Endothelial cell of umbilical vein (primary cell): ENCODE results near the gene TEAD2. TPM values are rescaled to one million over a fixed set of nuclear protein-coding genes. Genes with fewer than 3 reads are reported as not detected.
A peak's percentile ranks its signal among the peaks of the same experiment; 100 is the strongest.

ENCODE experiments used
- BruUV-seq: library from RNA; stranded (reverse); fragments of 400-500 nt; replicated peaks from 2 replicates; lab custom pipeline; 2021; lab: Mats Ljungman, UMichigan
- CTCF ChIA-PET: fragments of 300-600, 350-600 bp; sonication (Branson Sonifier 250); formaldehyde crosslinking; loops from one replicate; lab custom pipeline; 2021; ENCODE audit warnings: antibody characterized with exemption, inconsistent platforms; lab: Charles Lee
- POLR2A ChIA-PET: fragments of 300-600, 350-600 bp; sonication (Branson Sonifier 250); formaldehyde crosslinking; loops from one replicate; lab custom pipeline; 2021; ENCODE audit warnings: antibody characterized with exemption, inconsistent platforms; lab: Charles Lee
- DNase-seq: peaks from one replicate; pipeline ENCODE4 v3.0.0-alpha.2; 2011; ENCODE audit warnings: low read depth, low spot score
- FAIRE-seq: peaks from 2 replicates; lab custom pipeline; 2011; peaks lifted over from hg19 to GRCh38; lab: Jason Lieb, UNC
- H2AFZ ChIP-seq: 2 replicates; pipeline ENCODE4 v1.6.0; 2012; ENCODE audit warnings: low read depth, low read length, control low read depth, inconsistent platforms
- H3K27ac ChIP-seq: 2 replicates; pipeline ENCODE4 v1.5.1; 2011; ENCODE audit warnings: low read depth, mild to moderate bottlenecking, control low read depth, low read length, moderate library complexity; ENCODE audit not compliant: insufficient read depth
- H3K27me3 ChIP-seq, 2 experiments: 2 replicates each; pipeline versions ENCODE4 v1.6.0 to v1.6.1; 2011; ENCODE audit warnings: low read length in 2 of 2, mixed read lengths in 1 of 2; ENCODE audit not compliant: control insufficient read depth in 2 of 2, insufficient read depth in 2 of 2
- H3K36me3 ChIP-seq, 2 experiments: 2 replicates in 1 of 2; 3 replicates in 1 of 2; pipeline ENCODE4 v1.5.1; 2011; ENCODE audit warnings: low read length in 2 of 2, mild to moderate bottlenecking in 1 of 2, moderate library complexity in 1 of 2; ENCODE audit not compliant: control insufficient read depth in 2 of 2, insufficient read depth in 2 of 2; ENCODE audit errors: extremely low read depth in 1 of 2
- H3K4me1 ChIP-seq: 3 replicates; pipeline ENCODE4 v1.5.1; 2011; ENCODE audit warnings: mild to moderate bottlenecking, low read length; ENCODE audit not compliant: control insufficient read depth, insufficient read depth; ENCODE audit errors: extremely low read depth
- H3K4me2 ChIP-seq: 2 replicates; pipeline ENCODE4 v1.6.1; 2011; ENCODE audit warnings: low read length, control low read depth, mixed read lengths; ENCODE audit not compliant: insufficient read depth
- H3K4me3 ChIP-seq, 3 experiments: fragments of 200-600 bp in 1 of 3; sonication (generic), shearing (Covaris generic) in 1 of 3; replicated peaks in 1 of 3; 2 replicates each; pipeline ENCODE4 v1.5.1; 2011 to 2016; ENCODE audit warnings: control low read depth in 3 of 3, low read length in 3 of 3, mild to moderate bottlenecking in 2 of 3, inconsistent platforms in 1 of 3, low read depth in 1 of 3, moderate library complexity in 1 of 3; ENCODE audit not compliant: insufficient read depth in 1 of 3
- H3K79me2 ChIP-seq: 2 replicates; pipeline ENCODE4 v1.6.0; 2012; ENCODE audit warnings: low read length, inconsistent platforms; ENCODE audit not compliant: control insufficient read depth, insufficient read depth
- H3K9ac ChIP-seq: replicated peaks from 2 replicates; pipeline ENCODE3; 2011; ENCODE audit warnings: low read length, control low read depth; ENCODE audit not compliant: insufficient read depth; ENCODE audit errors: extremely low read depth
- H3K9me1 ChIP-seq: replicated peaks from 3 replicates; pipeline ENCODE4 v1.6.0; 2011; ENCODE audit warnings: mild to moderate bottlenecking, low read length; ENCODE audit not compliant: control insufficient read depth, insufficient read depth; ENCODE audit errors: extremely low read depth
- H3K9me3 ChIP-seq: replicated peaks from 2 replicates; pipeline ENCODE4 v1.5.1; 2012; ENCODE audit warnings: low read length, inconsistent platforms; ENCODE audit not compliant: control insufficient read depth, insufficient read depth
- H4K20me1 ChIP-seq: replicated peaks from 2 replicates; pipeline ENCODE3; 2011; ENCODE audit warnings: mild to moderate bottlenecking, low read length; ENCODE audit not compliant: control insufficient read depth, insufficient read depth; ENCODE audit errors: extremely low read depth
- EZH2 ChIP-seq: IDR thresholded peaks from 2 replicates; pipeline ENCODE4 v1.6.1; 2012; ENCODE audit warnings: borderline replicate concordance, low read depth, mild to moderate bottlenecking, moderate library complexity, low read length, inconsistent platforms; ENCODE audit not compliant: severe bottlenecking
- FOS ChIP-seq: IDR thresholded peaks from 2 replicates; pipeline ENCODE4 v1.6.1; 2011; ENCODE audit warnings: mild to moderate bottlenecking, low read length, moderate library complexity, borderline replicate concordance; ENCODE audit not compliant: insufficient read depth
- GATA2 ChIP-seq: IDR thresholded peaks from 2 replicates; pipeline ENCODE4 v1.7.0; 2011; ENCODE audit warnings: low read depth, mild to moderate bottlenecking, moderate library complexity, mixed read lengths, low read length; ENCODE audit not compliant: insufficient read length, insufficient read depth
- JUN ChIP-seq: IDR thresholded peaks from 2 replicates; pipeline ENCODE4 v1.6.1; 2011; ENCODE audit warnings: borderline replicate concordance, low read depth; ENCODE audit not compliant: insufficient read length, insufficient read depth
- MYC ChIP-seq: IDR thresholded peaks from one replicate; pipeline ENCODE4 v1.6.1; 2011; ENCODE audit warnings: mild to moderate bottlenecking, low read depth, low read length
- POLR2A ChIP-seq: IDR thresholded peaks from 2 replicates; pipeline ENCODE4 v1.6.1; 2012; ENCODE audit warnings: low read depth, mild to moderate bottlenecking, control low read depth, low read length
- POLR2AphosphoS5 ChIP-seq: IDR thresholded peaks from 2 replicates; pipeline ENCODE4 v1.6.1; 2012; ENCODE audit warnings: low read depth, mild to moderate bottlenecking, control low read depth, low read length, moderate library complexity; ENCODE audit not compliant: insufficient read depth
- dilution Hi-C: fragments of 300-500 bp; cut with MboI; formaldehyde crosslinking; loops from one replicate; pipeline ENCODE4 v1.15.0; 2019; ENCODE audit warnings: low sequenced_read_pairs; ENCODE audit not compliant: extremely low pct_ligation_motif_present
- intact Hi-C: fragments of 100-400 bp; cut with micrococcal nuclease; formaldehyde crosslinking; loops from one replicate; pipeline ENCODE4 v1.10.0; 2022
- polyA plus RNA-seq, 4 experiments: library from polyadenylated mRNA; depleted of rRNA in 3 of 4; stranded (reverse) in 3 of 4; unstranded in 1 of 4; fragments of >200 nt; gene quantifications; 2 replicates each; pipeline versions ENCODE4 v1.2.1 to v1.2.3, GENCODE V29; 2011 to 2012; ENCODE audit warnings: missing spikeins in 1 of 4
- total RNA-seq: library from RNA; stranded (reverse); gene quantifications from 2 replicates; pipeline ENCODE4 v1.2.3, GENCODE V29; 2021
- TF ChIP-seq, protein P1 (sequence below), 2 donors: IDR thresholded peaks; 1 replicate in 1 of 2; 2 replicates in 1 of 2; pipeline ENCODE4 v1.5.1; 2011; ENCODE audit warnings: low read length in 2 of 2, mild to moderate bottlenecking in 2 of 2, moderate library complexity in 2 of 2, control low read depth in 1 of 2, inconsistent platforms in 1 of 2, low read depth in 1 of 2; ENCODE audit not compliant: insufficient read depth in 1 of 2; ENCODE audit errors: extremely low read depth in 1 of 2
- TF ChIP-seq, protein P2 (sequence below): IDR thresholded peaks from 2 replicates; pipeline ENCODE4 v1.6.1; 2011; ENCODE audit not compliant: insufficient read depth, insufficient read length

TEAD2 gene
- total and polyA plus RNA-seq, 2 donors (not counting 3 experiments of a cell fraction or from before 2014, with no cell fraction given): 60.9 to 89.4 TPM

DNA sequence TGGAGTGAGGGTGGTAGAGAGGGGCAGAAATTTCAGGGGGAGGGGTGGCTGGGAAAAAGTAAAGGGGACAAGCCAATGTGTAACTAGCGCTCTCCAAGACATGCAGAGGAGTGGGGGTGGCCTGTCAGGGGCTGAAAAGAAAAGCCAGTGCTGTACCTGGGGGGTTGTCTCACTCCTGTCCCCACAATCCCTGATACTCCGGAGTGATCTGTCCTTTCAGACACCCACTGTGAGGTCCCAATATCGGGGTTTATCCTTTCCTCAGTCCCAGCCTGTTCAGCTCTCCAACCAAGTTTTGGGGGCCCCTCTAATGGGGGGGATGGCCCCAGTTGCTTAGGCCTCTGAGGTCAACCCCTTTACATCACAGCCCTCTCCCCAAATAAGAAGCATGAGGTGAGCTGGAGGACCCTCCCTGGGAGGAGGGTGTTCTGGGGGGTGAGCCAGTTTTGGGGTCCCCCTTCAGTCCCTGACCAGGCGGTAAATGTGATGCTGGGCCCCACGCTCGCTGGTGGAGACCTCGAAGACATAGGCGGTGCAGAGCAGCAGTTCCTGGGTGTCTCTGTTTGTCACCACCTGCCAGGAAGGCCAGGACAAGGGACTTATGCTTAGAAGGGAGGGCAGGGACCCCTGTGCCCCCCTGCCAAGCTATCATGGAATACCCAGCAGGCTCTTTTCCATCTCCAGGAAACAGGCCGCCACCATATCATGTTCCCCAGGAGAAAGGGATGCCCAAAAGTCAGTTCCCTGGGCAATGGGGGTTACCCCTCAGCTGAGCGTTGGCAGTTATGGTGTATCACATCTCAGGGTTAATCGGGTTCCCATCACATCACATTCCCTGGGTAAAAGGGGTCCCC is 21.1 kb downstream of the TEAD2 start:
- H4K20me1 ChIP-seq: no peaks in the 10 kb centered on the region
- H3K4me3 ChIP-seq: no peak overlapping the region
- H3K9me1 ChIP-seq: no peaks in the 10 kb centered on the region
- no peak overlapping the region for H2AFZ ChIP-seq
- no peaks in the 10 kb centered on the region for H3K27me3 ChIP-seq
- intact Hi-C loops (loop anchor here (1.0 kb wide), 1 partner anchor 20 kb away; no protein-coding TSS in a partner anchor), dilution Hi-C loops (no loop called here)
- no peak overlapping the region for H3K9ac ChIP-seq
- H3K4me1 ChIP-seq: peaks cover 15% of the 10 kb centered on the region
- POLR2A ChIA-PET: no interaction called here
- no peak for DNase-seq
- no peak for TF ChIP-seq POLR2A
- no peak for TF ChIP-seq MYC
- no peak for TF ChIP-seq FOS
- no peak for TF ChIP-seq JUN
- TF ChIP-seq EZH2: no peak
- TF ChIP-seq POLR2AphosphoS5: no peak
- TF ChIP-seq, protein P1, sequence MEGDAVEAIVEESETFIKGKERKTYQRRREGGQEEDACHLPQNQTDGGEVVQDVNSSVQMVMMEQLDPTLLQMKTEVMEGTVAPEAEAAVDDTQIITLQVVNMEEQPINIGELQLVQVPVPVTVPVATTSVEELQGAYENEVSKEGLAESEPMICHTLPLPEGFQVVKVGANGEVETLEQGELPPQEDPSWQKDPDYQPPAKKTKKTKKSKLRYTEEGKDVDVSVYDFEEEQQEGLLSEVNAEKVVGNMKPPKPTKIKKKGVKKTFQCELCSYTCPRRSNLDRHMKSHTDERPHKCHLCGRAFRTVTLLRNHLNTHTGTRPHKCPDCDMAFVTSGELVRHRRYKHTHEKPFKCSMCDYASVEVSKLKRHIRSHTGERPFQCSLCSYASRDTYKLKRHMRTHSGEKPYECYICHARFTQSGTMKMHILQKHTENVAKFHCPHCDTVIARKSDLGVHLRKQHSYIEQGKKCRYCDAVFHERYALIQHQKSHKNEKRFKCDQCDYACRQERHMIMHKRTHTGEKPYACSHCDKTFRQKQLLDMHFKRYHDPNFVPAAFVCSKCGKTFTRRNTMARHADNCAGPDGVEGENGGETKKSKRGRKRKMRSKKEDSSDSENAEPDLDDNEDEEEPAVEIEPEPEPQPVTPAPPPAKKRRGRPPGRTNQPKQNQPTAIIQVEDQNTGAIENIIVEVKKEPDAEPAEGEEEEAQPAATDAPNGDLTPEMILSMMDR (IDR thresholded peaks at IDR 0.05; ENCODE audit: extremely low read depth in 1 of 2, insufficient read depth in 1 of 2, low read depth in 1 of 2, low read length in 2 of 2): no peak
- TF ChIP-seq, protein P2, sequence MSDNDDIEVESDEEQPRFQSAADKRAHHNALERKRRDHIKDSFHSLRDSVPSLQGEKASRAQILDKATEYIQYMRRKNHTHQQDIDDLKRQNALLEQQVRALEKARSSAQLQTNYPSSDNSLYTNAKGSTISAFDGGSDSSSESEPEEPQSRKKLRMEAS: no peak
- no peak for TF ChIP-seq GATA2
- BruUV-seq: TSS peak; percentile 61
- no peak overlapping the region for H3K27ac ChIP-seq
- no peak overlapping the region for H3K4me2 ChIP-seq
- peaks cover 12 to 35% of the 10 kb centered on the region in 2 experiments for H3K36me3 ChIP-seq
- H3K9me3 ChIP-seq: no peaks in the 10 kb centered on the region
- CTCF ChIA-PET: interaction anchor here (0.5 to 3.5 kb wide), 3 partner anchors 13 to 21 kb away, joined by 3 to 15 read pairs (median 3); partner anchors contain the start of gene TEAD2
- no peaks in the 10 kb centered on the region for H3K79me2 ChIP-seq
- FAIRE-seq: no peak
